Measurements from ENCODE around the gene OLA1.

OLA1 gene

DNA sequence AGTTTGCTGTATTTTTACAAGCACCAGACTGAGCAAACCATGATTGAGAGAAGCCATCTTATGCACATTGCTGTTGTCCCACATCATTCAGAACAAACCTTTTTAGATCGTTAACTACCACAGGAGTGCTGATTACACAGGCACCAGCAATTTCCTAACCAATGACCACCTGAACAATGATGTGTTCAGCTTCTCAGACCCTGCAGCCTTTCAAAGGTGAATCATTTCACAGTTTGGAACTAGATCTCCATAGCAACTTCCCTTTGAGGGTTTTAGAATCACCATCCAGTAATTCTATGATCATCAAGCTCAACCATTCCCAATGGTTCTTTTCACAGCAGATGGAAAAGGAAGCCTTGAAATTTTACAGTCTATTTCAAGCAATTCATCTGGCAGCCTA lies 71.4 kb downstream of the OLA1 start:
- no peak for DNase-seq

DNA sequence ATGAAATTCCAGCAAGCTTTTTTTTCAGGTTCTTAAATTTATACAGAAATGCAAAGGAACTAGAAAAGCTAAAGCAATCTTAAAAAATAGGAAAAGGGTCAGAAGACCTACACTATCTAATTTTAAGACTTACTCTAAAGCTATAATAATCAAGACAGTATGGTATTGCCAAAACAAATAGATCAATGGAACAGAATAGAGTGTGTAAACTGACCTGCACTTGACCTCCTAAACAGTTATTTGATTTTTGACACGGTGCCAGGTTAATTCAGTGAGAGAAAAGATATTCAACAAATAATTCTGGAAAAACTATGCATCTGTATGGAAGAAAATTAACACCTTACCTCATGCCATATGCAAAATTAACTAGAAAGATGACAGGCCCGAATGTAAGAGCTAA lies 73.6 kb downstream of the OLA1 start:
- no peak for DNase-seq

GRCh38 chr2:174172802-174173355 lies 75.5 kb downstream of the OLA1 start:
- no peak for DNase-seq

GRCh38 chr2:174171686-174172445 lies 76.5 kb downstream of the OLA1 start:
- no peak for DNase-seq

DNA sequence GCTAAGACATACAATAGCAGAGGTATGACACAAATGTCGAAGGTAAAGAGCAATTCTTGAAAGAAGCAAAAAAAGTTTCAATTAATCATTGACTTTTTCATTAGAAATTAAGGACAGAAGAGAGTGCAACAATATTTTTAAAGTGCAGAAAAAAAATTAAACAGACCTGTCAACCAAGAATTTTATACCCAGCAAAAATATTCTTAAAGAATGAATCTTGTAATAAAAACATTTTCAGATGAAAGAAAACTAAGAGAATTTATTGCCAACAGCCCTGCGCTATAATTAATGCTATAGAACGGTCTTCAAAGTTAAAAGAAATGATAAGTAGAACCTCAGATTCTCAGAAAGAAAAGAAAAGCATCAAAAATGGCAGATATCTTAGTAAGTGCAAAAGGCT lies 79.0 kb downstream of the OLA1 start:
- DNase-seq, result no peak

- DNase-seq, result no peak
Measured at GRCh38 chr2:174166261-174166660, 82.1 kb downstream of the OLA1 start.

DNA sequence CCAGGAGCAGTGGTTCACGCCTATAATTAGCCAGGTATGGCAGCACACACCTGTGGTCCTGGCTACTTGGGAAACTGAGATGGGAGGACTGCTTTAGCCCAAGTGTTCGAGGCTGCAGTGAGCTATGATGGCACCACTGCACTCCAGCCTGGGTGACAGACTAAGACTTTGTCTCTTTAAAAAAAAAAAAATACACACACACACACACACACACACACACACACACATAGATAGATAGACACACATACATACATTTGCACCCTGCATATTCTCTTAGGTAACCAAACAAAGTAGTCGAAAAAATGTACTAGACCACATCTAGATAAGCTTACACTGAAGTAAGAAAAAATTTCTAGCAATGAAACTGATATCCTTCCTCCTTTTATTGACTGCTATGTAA lies 86.8 kb downstream of the OLA1 start:
- no peak for DNase-seq

GRCh38 chr2:174158003-174158402 lies 90.3 kb downstream of the OLA1 start:
- DNase-seq, result no peak

DNA sequence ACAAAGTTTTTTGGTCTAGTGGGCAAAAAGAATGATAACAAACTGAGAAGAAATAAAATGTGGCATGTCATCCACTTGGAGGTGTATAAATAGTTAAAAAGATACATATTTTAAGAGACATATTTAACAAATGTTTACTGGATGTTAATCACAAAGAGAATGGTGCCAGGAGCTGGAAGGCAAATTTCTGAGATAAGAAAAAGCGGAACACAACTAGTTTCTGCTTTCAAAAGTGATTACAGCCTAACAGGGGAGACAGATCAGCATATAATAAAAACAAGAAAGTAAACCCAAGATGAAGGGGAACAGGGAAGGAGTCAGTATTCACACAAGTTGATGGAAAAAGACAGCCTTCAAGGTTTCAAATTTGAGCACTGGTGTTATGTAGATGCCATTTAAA lies 91.3 kb downstream of the OLA1 start:
- no peak for DNase-seq

DNA sequence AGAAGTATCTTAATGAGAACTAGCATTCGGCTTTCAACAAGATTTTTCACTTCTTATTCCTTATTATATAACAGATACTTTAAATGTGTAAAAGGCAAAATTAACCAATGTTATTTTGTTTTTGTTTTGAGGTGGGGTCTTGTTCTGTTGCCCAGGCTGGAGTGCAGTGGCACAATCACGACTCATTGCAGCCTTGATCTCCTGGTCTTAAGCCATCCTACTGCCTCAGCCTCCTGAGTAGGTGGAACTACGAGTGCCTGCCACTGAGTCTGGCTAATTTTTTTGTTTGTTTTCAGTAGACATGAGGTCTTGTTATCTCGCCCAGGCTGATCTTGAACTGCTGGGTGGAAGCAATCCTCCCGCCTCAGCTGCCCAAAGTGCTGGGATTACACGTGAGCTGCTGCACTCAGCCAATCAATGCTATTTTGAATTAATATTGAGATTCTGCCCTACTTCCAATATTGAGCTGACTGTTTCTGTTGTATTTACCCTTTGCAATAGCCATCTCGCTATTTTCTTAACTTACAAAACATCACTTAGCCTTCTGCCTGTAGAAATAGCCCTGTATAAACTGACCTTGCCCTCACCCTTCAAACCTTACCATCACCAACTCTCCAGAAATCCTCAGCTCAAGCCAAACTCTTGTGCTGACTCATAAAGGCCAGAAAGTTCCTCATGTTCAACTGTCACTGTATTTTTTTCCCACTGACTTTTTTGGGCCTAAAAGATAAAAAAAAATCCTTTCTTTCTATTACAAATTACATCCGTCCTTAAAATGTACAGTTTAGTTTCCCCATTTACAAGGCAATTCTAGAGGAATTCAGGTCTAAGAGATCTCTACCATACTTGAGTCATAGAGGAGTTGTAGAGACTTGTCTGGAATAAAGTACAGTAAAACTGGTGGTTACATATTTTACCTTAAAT lies 94.3 kb downstream of the OLA1 start:
- DNase-seq, result no peak

GRCh38 chr2:174149530-174149929 lies 98.8 kb downstream of the OLA1 start:
- DNase-seq, result no peak

DNA sequence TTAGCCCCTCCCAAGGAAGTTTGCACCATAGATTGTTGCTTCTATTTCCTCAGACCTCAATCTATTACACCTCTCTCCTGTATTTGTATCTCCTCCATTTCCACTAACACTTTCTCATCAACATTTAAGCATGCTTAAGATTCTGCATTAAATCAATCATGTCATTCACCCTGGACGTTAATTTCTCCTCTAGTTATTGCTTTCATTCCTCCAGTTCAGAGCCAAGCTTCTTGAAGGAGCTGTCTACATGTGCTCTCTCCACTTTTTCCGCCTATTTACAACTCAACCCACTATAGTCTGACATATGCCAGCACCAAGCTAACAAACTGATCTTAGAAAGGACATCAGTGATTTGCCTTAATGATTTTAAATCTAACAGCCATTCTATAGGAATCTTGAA lies 99.5 kb downstream of the OLA1 start:
- DNase-seq, result no peak

DNA sequence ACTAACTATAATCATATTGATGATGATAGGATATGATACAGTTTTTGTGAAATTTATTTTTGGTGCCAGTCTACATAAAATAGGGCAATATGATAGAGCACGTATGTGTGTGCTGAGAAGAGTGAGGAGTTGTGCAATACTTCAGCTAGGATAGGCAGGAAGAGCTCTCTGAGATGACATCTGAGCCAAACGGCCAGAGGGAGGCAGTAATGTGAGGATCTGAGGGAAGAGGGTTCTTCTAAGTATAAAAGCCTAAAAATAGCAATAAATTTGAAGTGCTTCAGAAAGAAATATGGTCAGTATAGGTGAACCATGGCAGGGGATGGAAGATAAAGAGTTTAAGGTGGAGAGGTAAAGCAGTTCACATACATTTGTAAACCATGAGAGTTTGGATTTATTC lies 102.5 kb downstream of the OLA1 start:
- DNase-seq, result no peak

DNA sequence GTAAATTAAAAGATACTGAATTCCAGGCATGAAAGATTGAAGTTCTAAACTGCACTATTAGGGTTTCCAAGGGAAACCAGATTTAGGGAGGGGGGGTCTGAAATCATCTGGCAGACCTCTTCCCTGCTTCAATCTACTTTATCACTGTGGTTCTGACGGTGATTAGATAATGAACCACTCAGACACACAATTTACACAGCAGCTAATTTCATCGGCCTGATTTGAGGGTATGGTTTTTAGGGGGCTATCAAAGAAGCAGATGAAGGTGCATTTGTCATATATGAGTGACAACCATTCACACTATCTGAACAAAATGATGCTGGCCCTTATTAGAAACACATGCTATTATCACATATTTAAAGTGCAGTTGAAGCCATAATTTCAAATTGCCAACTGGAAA lies 106.0 kb downstream of the OLA1 start:
- DNase-seq, result no peak

- no peak for DNase-seq
Measured at GRCh38 chr2:174138161-174138560, 110.2 kb downstream of the OLA1 start.

DNA sequence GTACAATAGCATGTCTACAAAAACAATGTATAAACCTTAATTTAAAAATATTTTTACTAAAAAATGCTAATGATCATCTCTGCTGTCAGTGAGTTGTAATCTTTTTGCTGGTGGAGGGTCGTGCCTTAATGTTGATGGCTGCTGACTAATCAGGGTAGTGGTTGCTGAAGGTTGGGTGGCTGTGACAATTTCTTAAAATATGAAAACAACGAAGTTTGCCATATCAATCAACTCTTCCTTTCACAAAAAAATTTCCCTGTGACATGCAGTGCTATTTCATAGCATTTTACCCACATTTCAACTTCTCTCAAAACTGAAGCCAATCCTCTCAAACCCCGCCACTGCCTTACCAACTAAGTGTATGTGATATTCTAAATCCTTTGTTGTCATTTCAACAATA lies 112.4 kb downstream of the OLA1 start:
- DNase-seq, result no peak

DNA sequence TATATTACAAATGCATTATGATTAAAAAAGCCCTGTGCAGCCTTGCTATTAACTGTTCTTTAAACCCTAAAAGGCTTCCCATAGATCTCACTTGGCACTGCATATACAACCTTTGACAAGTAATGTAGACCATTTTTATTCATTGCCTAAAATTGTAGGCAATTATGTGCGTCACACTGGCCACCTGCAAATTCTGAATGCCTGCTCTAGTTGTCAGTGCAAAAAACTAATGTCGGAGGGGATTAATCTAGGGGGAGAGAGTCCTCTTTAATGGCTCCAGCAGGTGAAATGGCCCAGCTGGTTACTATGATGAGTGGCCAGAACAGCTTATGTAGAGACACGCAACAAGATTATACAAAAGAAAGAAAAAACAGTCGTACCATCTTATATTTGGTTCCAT lies 123.2 kb downstream of the OLA1 start:
- no peak for DNase-seq

DNA sequence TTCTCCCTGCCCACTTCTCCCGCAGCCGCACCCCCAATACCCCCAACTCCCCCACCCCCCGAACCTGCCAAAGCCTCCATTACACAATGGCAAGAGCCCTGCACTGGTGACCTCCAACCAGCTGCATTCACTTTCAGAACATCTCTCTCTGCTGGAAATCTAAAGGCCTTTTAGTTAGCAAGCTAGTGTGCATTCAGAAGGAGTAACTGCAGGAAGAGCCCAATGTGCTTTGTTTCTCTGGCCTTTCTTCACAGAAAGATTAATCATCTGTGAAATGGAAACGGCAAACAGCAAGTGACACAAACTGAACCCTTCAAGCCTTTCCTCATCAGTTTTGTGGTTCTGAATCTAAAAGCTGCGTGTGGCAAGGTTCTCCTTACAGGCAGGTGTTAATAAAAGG lies 124.2 kb downstream of the OLA1 start:
- no peak for DNase-seq

DNA sequence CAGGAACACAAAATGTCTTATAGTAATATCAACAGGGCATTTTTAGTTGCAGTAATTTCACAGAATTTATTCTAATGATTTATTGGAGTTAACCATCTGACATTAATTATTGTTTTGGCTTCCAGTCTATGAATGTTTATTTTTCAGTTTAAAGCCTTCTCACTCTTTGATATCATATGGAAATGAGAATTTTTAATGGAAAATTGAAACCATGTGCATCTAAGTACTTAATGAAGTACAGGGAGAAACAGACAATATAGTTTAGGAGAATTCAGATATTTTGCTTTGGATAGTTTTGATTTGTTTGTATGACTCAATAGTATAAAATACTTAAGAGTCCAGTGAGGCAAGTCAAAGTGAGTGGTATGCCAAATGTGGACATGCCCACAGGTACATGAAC lies 126.1 kb downstream of the OLA1 start:
- no peak for DNase-seq

GRCh38 chr2:174121612-174122011 lies 126.7 kb downstream of the OLA1 start:
- DNase-seq, result no peak

DNA sequence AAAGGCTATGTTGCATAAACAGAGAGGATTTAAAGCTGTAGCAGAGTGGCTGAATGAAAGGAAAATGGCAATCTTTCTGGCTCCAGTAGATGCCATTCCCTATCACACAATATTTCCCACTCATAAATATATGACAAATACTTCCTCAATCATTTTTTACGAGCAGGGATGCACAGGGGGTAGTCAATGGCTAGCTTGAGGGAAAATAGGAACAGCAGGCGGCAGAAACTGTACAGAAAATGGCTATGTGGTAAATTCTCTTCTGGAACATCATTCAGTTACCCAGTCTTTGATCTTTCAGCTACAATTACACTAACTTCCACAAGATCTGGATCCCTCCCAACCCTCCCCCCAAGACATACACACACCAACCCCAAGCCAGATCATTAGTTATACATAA lies 127.2 kb downstream of the OLA1 start:
- DNase-seq, result no peak

DNA sequence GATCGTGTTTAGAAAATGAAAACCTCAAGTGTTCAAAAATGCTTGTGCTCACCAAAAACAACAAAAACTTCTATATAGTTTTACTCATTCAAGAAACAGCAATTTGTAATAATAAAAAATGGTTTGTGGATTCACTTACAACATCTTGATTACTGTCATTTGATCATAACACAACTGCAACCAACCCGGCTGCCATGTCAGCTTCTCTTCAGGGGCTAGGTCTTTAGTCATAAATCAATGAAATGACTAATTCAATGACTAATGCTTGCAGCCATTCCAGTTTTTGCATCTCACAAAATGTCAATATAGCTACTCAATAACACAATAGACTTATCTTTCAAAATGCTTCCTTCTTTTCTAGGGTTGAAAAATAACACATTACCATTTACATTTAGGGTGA lies 128.0 kb downstream of the OLA1 start:
- DNase-seq, result no peak

DNA sequence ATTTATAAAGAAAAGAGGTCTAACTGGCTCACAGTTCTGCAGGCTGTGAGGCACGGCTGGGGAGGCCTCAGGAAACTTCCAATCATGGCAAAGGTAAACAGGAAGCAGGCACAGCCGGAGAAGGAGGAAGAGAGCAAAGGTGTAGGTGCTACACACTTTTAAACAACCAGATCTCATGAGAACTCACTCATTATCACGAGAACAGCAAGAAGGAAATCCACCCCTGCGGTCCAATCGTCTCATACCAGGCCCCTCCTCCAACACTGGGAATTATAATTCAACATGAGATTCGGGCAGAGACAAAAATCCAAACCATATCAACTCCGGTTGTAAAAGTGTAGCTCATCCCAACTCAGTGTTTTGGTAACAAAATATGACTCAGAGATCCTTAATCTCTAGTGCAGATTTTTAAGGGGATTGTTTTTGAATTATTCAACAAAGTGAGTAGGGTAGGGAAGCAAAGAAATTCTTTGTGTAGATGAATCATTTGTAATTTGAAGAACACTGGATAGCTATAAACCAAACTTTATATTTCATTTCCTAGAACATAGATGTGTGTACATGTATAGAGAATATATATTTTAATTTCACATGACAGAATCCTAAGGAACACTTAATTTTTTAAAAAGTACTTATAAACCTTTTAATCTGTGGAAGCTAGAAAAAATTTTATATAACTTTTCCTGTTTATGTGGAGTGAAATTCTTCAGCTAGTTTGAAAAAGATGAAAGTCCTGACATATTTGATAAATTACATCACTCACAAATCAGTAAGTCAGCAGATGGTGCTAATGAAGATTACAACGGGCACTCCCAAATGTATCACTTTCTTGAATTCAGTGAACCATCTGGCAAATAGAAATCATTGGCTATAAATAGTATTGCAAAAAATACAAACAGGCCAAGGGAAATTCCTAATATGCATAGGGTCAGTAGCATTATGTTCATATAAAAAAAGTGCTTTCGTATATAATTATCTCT lies 130.1 kb downstream of the OLA1 start:
- no peak for DNase-seq

All from cerebellar nuclear complex (tissue), 1 donor.